Pons (tissue), 1 donor: ENCODE measurements around the gene GNA15.
"Not testable (repeated sequence)": the region's sequence is repeated elsewhere in the genome, so short reads cannot be mapped to it uniquely, and the experiment has no call there.

Source experiments
- DNase-seq: peaks from one replicate; pipeline ENCODE4 v3.0.0-alpha.2; 2016; ENCODE audit warnings: low spot score

The GNA15 gene

DNA sequence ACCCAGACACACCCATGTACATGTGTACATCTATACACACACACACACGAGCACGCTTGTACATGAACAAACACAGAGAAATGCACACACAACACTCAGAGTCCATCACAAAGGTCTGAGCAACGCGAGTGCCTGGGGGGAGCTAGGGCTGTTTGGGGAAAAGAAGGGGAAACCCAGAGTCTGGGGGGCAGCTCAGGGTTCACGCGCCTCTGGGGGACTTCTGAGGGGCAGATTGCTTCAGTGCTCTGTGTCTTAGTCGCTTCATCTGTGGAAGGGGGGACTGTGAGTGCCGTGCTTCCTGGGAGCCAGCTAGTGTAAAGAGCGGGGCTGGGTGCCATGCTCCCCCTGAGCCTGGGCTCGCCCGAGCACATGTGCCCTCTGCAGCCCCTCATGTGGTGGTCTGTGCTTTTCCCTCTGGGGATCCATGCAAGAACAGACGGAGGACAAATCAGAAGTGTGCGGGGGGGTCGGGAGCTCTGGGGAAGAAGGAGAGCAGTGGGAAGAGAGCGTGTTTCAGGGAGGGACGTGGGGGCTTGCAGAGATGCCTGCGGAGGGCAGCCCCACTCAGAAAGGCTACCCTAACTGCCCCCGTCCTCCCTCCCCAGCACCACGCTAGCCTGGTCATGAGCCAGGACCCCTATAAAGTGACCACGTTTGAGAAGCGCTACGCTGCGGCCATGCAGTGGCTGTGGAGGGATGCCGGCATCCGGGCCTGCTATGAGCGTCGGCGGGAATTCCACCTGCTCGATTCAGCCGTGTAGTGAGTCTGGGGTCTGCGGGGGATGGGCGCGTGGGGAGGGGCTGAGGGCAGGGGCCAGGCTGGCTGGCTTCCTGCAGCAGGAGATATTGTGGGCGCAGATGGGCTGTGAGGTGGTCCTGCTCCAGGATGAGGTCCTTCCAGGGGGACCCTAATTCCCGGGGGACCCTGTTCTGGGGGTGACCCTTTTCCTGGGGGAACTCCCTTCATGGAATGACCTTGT lies 14.0 kb downstream of the GNA15 start:
- no peak for DNase-seq

DNA sequence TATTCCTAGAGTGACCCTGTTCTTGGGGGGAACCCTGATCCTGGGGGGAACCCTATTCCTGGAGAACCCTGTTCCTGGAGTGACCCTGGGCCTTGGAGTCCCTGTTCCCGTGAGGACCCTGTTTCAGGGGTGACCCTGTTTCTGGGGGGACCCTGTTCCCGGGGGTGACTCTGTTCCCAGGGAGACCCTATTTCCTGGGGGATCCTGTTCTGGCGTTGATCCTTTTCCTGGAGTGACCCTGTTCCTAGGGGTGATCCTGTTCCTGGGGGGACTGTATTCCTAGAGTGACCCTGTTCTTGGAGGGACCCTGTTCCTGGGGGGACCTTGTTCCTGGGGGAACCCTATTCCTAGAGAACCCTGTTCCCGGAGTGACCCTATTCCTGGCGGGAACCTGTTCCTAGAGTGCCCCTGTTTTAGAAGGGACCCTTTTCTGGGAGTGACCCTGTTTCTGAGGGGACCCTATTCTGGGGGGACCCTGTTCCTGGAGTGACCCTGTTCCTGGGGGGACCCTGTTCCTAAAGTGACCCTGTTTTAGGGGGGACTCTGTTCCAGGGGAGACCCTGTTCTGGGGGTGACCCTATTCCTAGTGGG lies 15.0 kb downstream of the GNA15 start:
- DNase-seq, result no peak

DNA sequence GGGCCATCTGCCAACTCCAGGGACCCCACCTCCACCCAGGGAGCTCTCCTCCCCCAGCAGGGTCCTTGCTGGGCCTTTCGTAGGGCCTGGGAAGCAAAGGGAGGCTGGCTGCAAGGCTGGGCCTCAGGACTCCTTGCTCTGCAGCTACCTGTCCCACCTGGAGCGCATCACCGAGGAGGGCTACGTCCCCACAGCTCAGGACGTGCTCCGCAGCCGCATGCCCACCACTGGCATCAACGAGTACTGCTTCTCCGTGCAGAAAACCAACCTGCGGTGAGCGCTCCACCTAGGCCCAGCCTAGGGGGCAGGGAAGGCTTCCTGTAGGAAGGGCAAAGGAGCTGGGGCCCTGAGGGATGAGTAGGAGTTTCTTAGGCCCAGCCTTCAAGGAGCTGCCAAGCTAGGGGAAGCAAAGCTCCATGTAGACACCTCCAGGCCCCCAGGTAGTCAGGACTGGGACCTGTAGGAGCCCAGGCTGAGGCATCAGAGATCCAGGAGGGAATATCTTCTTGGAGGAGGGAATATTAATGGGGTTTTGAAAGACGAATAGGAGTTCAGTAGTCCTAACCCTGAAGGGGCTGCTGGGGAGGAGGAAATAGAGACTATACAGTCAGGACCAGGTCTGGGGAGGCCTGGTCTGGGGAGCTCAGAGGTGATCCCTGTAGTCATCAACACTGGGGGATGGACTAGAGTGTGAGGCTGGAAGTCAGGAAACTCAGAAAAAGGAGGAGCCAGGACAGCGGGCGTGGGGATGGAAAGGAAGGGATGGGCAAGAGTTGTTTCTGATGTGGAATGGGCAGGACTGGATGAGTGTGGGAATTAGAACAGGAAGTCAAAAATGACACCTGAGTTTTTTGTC lies 16.0 kb downstream of the GNA15 start:
- DNase-seq, result no peak

DNA sequence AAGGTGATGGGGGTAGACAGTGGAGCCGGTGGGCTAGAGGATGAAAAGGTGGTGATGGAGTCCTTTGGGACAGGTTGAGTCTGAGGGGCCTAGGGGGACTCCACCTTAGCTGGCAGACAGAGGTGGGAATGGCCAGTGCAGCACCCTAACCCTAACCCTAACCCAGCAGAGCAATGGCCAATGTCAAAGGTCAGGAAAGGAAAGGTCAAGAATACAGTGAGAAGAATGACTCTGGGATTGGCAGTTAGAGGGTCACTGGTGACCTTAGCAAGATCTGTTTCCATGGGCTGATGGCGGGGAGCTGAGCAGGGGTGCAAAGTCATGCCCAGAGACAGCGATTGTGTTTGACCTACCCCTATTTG lies 16.6 kb downstream of the GNA15 start:
- DNase-seq, result no peak

DNA sequence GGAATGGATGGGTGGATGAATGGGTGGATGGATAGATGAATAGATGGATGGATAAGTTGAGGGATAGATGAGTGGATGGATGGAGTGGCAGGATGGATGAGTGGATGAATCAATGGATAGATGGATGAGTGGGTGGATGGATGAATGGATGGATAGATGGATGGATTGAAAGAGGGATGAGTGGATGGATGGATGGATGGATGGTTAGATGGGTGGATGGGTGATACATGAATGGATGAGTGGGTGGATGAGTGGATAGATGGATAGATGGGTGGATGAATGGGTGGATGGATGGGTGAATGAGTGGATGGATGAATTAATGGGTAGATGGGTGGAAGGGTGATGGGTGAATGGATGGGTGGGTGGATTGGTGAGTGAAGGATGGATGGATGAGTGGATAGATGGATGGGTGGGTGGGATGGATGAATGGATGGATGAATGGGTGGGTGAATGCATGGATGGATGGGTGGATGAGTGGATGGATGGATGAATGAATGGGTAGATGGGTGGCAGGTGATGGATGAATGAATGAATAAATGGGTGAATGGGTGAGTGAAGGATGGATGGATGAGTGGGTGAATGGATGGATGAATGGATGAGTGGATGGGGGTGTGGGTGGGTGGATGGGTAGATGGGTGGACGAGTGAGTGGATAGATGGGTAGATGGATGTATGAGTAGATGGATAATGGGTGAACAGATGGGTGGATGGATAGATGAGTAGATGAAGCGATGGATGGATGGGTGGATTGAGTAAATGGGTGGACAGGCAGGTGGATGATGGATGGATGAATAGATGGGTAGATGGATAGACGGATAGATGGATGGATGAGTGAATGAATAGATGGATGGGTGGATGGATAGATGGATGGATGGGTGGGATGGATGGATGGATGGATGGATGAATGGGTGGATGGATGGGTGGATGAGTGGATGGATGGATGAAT lies 17.7 kb downstream of the GNA15 start:
- no peak for DNase-seq

DNA sequence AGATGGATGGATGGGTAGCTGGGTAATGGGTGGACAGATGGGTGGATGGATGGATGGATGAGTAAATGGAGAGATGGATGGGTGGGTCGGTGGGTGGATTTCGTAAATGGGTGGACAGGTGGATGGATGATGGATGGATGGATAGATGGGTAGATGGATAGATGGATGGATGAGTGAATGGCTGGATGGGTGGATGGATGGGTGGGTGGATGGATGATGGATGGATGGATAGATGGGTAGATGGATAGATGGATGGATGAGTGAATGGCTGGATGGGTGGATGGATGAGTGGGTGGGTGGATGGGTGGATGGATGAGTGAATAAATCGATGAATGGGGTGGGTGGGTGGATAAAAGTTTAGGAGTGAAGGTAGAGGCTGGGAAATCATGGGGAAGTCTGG lies 18.6 kb downstream of the GNA15 start:
- not testable (repeated sequence) for DNase-seq

DNA sequence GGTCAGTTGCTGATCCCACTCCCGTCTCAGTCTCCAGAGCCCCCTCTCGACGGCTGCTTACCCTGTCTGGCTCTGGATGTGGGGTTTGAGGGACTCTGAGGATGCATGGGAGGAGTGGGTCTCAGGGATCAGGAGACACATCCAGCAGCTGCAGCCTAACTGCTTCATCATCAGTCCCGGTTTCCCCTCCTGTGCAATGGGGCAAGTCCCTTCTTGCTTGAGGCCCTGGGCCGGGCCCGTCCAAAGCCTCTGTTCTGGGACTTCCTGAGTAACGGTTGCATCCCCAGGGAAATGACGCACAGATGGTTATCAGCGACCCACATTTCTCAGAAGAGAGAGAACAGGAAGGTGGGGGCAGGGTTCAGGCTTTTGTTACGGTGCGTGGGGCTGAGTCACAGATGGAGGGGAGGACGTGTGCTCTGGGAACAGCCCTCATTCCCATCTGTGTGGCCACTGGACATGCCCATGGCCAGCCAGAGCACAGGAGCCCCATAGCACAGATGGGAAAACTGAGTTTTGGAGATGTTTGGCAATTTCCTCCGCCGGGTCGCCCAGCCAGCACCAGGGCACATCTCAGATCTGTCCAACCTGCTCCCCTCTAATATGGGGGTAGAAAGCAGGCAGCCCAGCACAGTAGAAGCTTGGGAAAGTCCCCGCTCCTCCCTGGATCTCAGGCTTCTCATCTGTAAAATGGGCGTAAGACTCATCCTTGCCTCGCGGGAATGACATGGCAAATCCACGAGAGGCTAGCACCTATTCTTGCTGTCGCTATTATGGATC lies 19.3 kb downstream of the GNA15 start:
- DNase-seq, result no peak

DNA sequence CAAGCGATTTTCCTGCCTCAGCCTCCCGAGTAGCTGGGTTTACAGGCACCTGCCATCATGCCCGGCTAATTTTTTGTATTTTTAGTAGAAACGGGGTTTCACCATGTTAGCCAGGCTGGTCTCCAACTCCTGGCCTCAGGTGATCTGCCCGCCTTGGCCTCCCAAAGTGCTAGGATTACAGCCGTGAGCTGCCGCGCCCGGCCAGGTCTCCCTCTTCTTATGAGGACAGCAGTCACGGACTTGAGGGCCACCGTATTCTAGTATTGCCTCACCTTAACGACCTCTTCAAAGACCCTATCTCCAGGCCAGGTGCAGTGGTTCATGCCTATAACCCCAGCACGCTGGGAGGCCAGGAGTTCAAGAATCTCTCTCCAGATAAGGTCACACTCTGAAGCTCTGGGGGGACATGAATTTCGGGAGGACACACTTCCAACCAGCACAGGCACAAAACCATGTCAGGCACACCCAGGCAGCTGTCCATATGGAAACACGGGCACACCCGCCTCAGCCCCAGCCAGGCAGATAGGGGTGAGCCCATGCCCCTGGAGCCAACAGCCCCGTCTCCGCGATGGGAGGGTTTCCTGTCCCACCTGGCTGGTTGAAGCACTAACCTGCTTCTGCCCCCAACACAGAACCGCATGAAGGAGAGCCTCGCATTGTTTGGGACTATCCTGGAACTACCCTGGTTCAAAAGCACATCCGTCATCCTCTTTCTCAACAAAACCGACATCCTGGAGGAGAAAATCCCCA lies 21.4 kb downstream of the GNA15 start:
- DNase-seq, result no peak

DNA sequence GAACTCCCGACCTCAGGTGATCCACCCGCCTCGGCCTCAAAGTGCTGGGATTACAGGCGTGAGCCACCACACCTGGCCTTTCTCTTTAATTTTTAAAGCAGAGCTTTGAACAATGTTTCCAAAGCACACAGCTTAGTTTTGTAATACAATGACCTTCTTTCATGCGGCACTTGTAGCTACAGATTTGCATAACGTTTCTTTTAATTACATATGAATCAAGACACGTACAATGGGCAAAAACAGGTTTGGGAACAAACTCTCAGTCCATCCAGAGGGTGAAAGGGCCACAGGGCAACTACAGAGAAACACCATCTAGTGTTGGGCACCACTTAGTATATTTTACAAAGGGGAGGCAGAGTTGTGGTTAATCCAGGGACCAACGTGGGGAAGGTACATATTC lies 23.7 kb downstream of the GNA15 start:
- no peak for DNase-seq

DNA sequence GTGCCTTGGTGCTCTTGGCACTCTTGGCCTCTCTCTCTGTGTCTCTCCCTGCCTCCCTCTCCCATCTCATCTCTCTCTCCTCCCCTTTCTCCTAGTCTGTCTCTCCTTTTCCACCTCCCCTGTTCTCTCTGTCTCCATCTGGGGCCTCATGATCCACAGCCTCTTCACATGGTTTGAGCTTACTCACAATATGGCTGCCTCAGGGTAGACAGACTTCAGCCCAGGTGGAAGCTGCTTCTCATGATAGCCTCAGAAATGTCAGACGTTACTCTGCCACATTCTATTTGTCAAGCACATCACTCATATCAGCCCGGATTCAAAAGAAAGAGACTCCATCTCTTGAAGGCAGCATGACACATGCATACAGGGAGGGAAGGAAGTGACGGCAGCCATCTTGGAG lies 24.4 kb downstream of the GNA15 start:
- no peak for DNase-seq

DNA sequence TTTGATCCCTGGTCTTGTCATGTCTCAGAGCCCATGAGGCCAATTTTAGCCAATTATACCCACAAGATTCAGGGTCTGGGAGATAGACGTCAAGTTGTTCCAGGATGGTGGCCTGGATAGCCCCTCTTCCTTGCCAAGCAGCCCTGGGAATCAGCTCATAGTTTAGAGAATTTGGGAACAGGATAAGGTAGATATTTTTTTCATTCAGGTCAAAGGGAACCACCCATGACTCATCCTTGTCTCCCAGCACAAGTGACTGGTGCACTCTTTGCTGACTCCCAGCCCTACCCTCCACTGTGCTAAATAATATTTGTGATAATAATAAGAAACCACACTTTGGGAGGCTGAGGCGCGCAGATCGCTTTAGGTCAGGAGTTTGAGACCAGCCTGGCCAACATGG lies 25.6 kb downstream of the GNA15 start:
- DNase-seq, result no peak

DNA sequence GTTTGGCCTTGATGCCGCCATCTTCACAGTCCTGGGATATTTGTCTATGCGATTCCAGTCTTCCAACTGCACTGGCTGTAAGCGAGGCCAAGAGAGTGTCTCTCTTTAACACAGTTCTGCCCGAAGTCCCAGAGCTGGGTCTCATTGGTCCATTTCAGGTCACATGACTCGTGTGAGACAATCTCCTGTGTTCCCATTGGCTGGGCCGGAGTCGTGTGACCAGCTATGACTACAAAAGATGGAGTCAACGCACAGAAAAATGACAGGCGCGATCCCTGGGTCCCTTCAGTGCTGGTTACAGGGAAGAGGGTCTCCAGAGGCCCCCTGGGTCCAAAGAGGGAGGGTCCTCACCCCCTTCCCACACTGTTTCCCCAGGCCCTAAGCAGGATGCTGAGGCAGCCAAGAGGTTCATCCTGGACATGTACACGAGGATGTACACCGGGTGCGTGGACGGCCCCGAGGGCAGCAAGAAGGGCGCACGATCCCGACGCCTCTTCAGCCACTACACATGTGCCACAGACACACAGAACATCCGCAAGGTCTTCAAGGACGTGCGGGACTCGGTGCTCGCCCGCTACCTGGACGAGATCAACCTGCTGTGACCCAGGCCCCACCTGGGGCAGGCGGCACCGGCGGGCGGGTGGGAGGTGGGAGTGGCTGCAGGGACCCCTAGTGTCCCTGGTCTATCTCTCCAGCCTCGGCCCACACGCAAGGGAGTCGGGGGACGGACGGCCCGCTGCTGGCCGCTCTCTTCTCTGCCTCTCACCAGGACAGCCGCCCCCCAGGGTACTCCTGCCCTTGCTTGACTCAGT lies 26.8 kb downstream of the GNA15 start:
- no peak for DNase-seq

DNA sequence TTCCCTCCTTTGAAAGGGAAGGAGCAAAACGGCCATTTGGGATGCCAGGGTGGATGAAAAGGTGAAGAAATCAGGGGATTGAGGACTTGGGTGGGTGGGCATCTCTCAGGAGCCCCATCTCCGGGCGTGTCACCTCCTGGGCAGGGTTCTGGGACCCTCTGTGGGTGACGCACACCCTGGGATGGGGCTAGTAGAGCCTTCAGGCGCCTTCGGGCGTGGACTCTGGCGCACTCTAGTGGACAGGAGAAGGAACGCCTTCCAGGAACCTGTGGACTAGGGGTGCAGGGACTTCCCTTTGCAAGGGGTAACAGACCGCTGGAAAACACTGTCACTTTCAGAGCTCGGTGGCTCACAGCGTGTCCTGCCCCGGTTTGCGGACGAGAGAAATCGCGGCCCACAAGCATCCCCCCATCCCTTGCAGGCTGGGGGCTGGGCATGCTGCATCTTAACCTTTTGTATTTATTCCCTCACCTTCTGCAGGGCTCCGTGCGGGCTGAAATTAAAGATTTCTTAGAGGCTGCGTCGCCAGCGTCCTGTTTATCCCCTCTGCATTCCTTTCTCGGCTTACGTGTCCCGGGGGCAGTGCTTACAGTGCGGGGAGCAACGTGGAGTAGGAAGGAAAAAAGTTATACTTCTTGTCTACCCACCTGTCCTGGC lies 27.5 kb downstream of the GNA15 start:
- DNase-seq, result peak; percentile 43

DNA sequence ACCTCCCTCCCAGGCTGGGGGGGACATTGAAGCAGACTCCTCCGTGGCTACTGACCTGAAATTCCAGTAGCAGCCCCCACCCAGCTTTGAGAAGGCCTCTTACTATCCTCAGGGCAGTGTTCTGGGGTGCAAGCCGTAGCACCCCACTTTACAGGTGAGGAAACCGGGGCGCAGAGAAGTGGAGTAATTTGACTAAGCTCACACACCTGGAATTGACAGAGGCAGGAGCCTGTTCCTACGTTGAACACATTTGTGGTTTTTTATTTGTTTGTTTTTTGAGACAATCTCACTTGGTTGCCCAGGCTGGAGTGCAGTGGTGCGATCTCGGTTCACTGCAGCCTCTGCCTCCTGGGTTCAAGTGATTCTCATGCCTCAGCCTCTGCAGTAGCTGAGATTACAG lies 28.1 kb downstream of the GNA15 start:
- no peak for DNase-seq

DNA sequence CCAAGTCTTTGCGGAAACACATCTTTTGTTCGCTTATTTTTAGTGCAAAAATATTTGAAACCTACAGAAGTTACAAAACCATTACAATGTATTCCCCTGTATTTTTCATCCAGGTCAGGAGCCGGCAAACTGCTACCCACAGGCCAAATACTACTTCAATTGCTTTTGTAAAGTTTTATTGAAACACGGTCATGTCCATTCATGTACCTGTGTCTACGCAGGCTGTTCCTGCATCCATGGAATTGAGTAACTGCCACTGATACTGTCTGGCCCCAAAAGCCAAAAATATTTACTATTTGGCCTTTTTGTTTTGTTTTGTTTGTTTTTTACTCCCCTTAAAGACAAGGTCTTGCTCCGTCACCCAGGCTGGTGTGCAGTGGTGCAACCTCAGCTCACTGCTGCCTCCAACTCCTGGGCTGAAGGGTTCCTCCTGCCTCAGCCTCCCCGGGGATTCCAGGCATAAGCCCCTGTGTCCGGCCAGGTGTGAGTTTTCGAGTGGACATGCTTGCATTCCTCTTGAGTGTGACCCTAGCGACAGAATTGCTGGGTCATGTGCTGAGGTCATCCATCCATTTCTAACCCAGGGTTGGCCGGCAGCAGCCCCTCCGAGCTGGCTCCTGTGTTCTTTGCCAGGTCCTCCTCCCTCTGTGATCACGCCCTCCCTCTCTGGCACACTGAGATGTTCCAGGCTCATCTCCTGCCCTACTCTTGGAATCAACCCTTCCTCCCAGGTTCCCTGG lies 31.9 kb downstream of the GNA15 start:
- DNase-seq, result no peak

DNA sequence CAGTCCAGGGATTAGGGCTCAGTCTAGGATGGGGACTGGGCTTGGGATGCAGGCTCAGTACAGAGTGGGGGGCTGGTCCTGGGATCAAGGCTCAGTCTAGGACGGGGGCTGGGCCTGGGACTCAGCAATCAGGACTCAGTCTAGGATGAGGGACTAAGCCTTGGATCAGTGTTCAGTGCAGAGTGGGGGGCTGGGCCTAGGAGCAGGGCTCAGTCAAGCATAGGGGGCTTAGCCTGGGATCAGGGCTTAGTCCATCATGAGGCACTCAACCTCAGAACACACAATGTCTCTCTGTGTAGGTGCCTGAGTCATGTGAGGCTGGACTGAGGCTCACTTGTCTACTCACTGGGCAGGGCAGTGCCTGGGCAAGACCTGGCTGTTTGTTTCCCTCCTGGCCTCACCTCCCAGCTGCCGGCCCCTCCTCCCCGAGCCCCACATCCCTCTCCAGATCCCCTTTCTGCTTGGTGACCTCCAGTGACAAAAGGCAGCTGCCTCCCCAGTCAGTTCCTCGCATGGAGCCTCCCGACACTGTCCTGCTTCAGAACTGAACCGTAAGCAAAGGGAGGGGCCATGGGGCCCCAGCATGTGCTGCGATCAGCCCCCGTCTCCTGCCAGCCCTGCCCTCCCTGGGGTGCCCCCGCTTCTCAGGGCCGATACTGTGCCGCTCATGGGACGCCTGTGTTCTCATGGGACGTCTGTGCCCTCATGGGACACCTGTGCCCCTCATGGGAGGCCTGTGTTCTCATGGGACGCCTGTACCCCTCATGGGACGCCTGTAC lies 36.2 kb downstream of the GNA15 start:
- no peak for DNase-seq

DNA sequence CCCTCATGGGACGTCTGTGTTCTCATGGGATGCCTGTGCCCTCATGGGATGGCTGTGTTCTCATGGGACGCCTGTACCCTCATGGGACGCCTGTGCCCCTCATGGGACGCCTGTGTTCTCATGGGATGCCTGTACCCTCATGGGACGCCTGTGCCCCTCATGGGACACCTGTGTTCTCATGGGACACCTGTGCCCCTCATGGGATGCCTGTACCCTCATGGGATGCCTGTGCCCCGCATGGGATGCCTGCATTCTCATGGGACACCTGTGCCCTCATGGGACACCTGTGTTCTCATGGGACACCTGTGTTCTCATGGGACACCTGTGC lies 36.8 kb downstream of the GNA15 start:
- DNase-seq, result not testable (repeated sequence)
